AG09309 (cell line): Measurements from ENCODE around the gene PELI3.
"Not testable (repeated sequence)": the region's sequence is repeated elsewhere in the genome, so short reads cannot be mapped to it uniquely, and the experiment has no call there.

Experiments
- DNase-seq: peaks from one replicate; pipeline ENCODE4 v3.0.0-alpha.2; 2010; ENCODE audit warnings: low read depth
- H3K4me3 ChIP-seq: 2 replicates; pipeline ENCODE4 v1.5.1; 2011; ENCODE audit warnings: mild to moderate bottlenecking, low read depth, low read length, moderate library complexity; ENCODE audit not compliant: control insufficient read depth
- CTCF ChIP-seq: IDR thresholded peaks from 2 replicates; pipeline ENCODE4 v1.5.1; 2011; ENCODE audit warnings: mild to moderate bottlenecking, low read depth, low read length, inconsistent platforms; ENCODE audit not compliant: insufficient read depth, control insufficient read depth; ENCODE audit errors: missing control alignments

Gene PELI3

GRCh38 chr11:66462911-66463310 is 3.8 kb upstream of the PELI3 start:
- no peak for TF ChIP-seq CTCF
- DNase-seq, result no peak

GRCh38 chr11:66464116-66464515 is 2.6 kb upstream of the PELI3 start:
- H3K4me3 ChIP-seq, DNase-seq: not testable (repeated sequence)

More at GRCh38 chr11:66462911-66463310, 3.8 kb upstream of the PELI3 start:
- no peak overlapping the region for H3K4me3 ChIP-seq

- DNase-seq, result no peak
- no peak overlapping the region for H3K4me3 ChIP-seq
- TF ChIP-seq CTCF, result no peak
Measured at GRCh38 chr11:66464916-66465315, 1.8 kb upstream of the PELI3 start.

- no peak for TF ChIP-seq CTCF
- H3K4me3 ChIP-seq, result peak overlapping the region; percentile 76; the same call in 1 of the 2 replicates
- DNase-seq, result no peak
Measured at GRCh38 chr11:66465373-66466224, 1.1 kb upstream of the PELI3 start.

- H3K4me3 ChIP-seq, result peak overlapping the region; percentile 76
- no peak for DNase-seq
- TF ChIP-seq CTCF, result peak; percentile 21
Measured at GRCh38 chr11:66467034-66467659, 442 bp downstream of the PELI3 start.

GRCh38 chr11:66467756-66468155 is 1.1 kb downstream of the PELI3 start:
- TF ChIP-seq CTCF, result no peak
- no peak for DNase-seq
- H3K4me3 ChIP-seq, result peak overlapping the region; percentile 76

GRCh38 chr11:66468691-66469090 is 2.0 kb downstream of the PELI3 start:
- H3K4me3 ChIP-seq, result no peak overlapping the region
- DNase-seq, result no peak
- TF ChIP-seq CTCF, result no peak
